OCI-M1 (cell line): ENCODE measurements around the gene EPAS1.

Source experiments
- DNase-seq: peaks from one replicate; lab custom pipeline; 2025; lab: John Stamatoyannopoulos, UW

Gene EPAS1

DNA sequence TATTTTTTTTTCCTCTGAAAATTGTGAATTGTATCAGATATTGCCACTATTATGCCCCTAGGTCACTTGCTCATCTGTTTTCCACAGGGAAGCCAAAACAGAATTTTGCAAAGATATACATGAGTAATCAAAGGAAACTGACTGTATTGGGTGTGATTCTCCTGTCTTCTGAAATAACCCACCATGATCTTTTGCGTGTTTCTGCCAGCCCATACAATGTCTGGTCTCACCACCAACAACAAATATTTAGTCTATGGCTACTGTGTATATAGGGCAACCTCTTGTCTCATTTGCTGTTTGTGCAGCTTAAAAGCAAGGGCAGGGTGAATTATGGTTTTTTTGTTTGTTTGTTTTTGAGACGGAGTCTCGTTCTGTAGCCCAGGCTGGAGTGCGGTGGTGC, 26.5 kb downstream of the EPAS1 start:
- no peak for DNase-seq

GRCh38 chr2:46325182-46325928, 28.1 kb downstream of the EPAS1 start:
- DNase-seq: peak; percentile 29

- DNase-seq: peak; percentile 87
These were observed 29.2 kb downstream of the EPAS1 start for GRCh38 chr2:46326231-46326980.

DNA sequence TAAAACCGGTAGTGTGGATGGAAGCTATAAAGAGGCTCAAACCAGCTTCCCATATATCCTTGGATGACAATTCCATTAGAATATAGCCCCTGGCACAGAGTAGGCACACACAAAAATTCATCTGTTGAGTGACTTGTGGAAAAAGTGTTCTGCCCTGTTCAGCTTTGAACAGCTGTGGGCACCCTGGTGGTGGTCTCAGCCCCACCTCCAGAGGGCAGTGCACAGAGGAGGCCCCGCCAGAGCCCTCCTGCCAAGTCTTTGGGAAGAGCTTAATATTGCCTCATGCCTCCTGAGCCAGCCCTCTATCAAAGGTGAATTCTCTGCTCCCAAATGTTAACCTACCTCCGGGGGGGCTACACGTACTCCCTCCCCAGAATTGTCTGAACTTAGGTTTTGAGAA, 30.4 kb downstream of the EPAS1 start:
- DNase-seq: peak; percentile 38

GRCh38 chr2:46328291-46328690, 31.1 kb downstream of the EPAS1 start:
- peak; percentile 59 for DNase-seq

GRCh38 chr2:46328829-46329228, 31.6 kb downstream of the EPAS1 start:
- DNase-seq: no peak

DNA sequence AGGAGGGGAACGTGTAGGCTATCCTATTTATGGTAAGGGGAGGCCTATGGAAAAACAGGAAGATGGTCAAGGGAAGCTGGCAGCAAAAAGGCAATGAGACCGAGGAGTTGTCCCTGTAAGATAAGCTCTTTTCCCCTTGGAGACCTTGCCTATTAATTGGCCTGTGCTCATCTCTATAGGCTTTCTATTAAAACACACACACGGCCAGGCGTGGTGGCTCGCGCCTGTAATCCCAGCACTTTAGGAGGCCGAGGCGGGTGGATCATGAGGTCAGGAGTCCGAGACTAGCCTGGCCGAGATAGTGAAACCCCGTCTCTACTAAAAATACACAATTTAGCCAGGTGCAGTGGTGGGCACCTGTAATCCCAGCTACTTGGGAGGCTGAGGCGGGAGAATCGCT, 32.1 kb downstream of the EPAS1 start:
- no peak for DNase-seq

GRCh38 chr2:46329803-46330775, 32.9 kb downstream of the EPAS1 start:
- peak; percentile 34 for DNase-seq

DNA sequence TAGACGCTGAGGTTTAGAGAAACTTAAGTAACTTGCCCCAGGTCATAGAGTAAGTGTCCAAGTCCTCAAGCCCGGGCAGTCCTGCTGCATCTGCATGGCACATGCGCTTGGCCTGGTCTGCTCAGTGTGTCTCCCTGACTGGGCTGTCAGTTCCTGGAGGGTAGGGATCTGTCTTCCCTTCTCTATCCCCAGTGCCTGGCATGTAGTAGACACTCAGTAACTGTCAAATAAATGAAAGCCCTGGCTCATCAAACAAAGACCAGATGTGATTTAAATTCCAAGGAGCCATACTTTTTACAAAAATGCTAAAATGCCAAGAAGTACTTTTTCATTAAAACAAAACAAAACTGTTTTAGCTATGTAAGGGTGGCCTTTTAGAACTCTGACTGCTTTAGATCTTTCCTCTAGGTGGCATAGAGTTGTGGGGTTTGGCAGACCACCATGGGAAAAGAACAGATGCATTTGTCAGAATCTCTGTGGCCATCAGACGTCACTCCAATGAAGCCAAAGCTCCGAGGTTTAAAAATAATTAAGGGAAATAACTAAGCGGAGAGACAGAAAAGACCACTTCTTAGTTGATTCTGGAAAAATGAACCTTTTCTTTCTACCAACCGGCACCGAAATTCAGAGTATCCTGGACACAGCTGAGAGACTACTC, 34.0 kb downstream of the EPAS1 start:
- DNase-seq: no peak

GRCh38 chr2:46332686-46333281, 35.6 kb downstream of the EPAS1 start:
- DNase-seq: no peak

DNA sequence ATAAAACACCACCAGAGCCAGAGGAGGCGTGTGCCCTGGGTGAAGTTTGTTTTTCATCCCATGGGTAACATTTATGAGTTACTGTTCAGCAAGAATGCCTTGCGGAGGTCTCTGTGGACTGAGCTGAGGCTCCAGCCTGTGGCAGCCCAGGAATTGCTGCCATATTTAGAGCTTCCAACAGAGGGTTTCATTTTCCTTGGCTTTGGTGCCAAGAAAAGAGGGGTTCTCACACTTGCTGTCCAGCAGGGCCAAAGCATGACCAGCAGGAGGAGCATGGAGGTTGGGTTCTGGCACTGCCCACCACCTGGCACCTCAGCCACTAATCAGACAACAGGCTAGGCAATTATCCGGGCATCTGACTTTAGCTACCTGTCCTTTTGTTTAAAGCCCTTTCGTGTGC, 36.7 kb downstream of the EPAS1 start:
- DNase-seq: no peak

GRCh38 chr2:46334389-46335271, 37.4 kb downstream of the EPAS1 start:
- peak; percentile 46 for DNase-seq

- DNase-seq: no peak
These were observed 38.4 kb downstream of the EPAS1 start for GRCh38 chr2:46335391-46336282.

DNA sequence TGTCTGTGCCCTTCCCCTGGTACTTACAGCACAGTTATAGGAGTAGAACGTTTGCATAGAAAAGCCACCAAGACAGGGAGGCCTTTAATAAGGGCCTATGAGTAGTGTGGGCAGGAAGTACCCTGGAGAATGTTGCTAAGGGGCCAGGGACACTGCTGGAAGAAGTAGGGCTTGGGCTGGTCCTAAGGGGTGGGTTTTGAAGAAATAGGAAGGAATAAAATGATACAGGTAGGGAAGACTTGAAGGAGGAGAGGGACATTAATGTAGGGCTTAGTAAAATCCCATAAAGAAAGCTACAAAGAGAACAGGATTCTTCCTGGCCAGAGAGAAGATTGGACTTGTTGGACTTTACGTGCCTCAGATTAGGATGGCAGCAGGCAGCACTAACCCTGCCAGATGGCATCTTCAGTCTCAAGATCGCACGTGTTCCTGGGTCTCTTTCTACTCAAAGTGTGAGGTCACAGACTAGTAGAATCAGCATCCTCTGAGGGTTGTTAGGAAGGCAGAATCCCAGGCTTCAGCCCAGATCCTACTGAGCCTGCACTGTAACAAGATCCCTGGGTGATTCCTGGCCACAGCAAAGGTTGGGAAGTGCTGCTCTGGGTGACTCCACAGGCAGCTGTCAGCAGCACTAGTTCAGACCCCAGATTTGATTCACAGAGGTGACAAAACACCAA, 39.2 kb downstream of the EPAS1 start:
- no peak for DNase-seq

DNA sequence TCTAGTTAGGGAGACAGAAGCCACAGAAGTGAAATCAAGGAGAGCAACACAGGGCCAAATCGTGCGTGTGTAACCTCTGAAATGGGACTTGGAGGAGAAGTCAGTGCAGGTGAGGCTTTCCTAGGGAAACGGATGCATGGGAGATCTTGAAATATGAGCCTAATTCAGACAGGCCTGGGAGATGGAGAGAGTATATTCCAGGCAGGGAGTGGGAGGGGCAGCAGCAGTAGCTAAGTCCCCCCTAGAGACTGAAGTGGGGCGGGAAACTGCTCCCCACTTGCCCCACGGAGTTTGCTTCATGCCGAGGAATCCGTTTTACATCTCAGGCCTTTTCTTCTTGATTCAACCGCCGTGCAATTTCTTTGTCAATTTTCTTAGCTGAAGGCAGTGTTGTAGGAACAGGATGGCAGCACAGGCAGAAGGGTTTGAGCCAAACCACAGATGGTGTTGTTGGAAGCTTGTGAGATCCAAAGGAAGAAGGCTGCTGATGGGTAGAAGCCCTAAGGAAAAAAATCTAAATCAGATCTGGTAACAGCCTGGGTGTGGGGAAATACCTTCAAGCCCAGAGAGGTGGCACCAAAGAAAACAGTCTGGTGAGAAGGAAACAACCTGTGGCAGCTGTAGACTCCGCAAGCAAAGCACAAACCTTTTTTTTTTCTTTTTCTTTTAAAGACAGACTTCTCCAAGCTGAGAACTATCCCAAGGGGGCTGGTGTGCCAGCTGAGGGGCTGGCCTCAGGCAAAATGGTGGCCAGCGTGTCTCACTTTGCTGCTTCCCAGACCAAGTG, 40.2 kb downstream of the EPAS1 start:
- no peak for DNase-seq

- DNase-seq: no peak
These were observed 41.5 kb downstream of the EPAS1 start for GRCh38 chr2:46338674-46339073.

DNA sequence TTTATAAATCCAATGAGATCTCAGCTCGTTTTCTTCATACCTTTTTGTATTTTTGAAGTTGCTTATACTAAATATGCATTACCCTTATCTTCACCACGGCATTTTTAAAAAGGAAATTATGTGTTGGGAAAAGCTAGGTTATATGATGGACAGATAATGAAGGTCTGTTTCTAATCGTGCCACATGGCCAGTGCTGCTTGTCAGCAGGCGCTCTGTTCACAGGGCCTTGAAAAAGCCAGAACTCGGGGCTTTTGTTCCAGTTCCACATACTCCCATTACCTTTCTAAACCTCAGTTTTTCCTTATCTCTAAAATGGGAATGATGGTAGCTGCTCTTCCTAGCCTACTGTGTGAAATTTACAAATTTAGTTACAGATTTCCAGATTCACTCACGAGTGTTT, 42.0 kb downstream of the EPAS1 start:
- DNase-seq: peak; percentile 40
